NCI-H187 (cell line): ENCODE results near the gene FBXW4.
"Not testable (repeated sequence)": the region's sequence is repeated elsewhere in the genome, so short reads cannot be mapped to it uniquely, and the experiment has no call there.

ENCODE experiments used
- DNase-seq, 2 experiments: peaks; one replicate each; lab custom pipeline; 2025; lab: John Stamatoyannopoulos, UW

The FBXW4 gene

DNA sequence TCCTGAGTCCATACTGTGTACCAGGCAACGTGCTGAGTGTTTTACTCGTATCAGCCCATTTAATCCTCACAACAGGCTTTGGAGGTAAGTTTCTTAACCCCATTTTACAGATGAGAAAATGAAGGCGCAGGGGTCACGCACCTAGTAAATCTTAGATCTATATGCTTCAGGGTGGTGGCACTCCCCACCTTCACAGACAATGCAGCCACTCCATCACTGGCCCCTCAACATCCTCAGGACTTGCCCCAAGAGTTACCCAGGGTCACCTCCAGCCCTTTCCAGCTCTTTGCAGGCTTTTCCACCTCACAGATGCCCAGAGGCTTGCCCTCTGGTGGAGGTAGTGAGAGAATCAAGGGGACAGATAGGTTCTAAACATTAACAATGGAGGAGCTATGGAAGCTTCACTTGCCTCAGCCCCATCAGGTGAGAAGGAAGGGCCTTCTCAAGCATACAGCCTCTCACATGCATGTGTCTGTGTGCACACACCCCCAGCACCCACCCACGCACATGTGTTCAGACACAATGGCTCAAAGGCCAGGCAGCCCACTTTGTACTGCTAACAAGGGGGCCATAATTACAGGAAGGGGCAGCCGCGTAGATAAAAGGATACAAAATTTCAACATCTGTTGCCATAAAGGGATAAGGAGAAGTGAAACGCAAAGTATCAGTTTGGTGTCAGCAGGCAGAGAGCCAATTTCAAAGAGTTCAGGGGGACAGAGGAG, 77.7 kb downstream of the FBXW4 start:
- no peak for DNase-seq

DNA sequence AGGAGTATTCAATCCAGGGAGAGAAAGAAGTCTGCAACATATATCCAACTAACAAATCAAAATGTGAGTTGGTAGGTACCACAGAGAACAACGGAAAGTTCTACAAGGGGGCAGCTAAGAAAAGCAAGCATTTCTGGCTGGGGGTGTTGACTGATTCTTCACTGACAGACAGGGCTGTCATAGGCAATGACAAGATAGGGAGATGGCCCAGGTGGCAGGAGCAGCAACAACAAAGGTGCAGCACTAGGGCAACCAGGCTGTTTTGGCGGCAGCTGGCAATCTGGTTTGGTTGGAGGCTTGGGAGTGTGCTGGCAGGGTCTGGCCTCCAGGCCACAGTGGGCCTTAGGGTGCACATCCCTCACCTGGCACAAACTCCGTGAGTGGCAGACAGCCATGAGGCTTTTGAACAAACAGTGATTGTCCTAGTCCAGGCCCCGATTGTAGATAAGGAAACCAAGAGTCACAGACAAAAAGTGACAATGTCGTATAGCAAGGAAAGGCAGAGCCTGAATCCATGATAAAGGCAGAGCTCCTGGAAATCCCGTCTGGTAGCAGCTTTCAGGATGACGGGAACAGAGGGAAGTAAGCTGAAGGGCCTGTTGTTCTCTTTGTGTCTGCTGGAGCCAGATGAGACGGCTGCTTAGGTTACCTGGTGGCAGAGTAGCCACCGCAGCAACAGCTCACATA, 78.4 kb downstream of the FBXW4 start:
- DNase-seq: no peak

DNA sequence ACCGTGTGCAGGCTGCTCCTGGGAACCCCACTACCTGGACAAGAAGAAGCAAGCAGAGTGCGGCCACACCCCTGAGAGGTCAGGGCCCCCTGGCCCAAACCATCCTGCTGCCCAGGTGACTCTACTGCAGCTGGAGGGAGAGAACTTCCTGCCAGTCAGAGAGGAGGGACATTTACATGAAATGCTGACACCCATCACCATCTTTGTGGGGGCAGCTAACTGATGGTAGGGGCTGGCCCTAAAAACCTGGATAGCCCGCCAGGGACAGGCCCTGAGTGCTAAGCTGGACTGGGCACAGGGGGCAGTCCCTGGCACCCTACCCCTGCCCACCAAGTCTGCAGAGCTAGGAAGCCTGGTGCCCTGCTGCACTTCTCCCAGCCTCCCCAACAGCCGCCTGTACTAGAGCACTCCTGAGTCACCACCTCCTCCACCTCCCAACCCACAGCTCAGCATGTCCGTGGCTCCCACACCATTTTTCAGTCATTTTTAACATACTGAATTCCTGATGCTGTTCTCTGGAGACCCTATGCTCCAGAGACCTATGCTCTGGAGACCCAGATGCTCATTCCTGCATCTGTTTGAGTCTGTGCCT, 79.3 kb downstream of the FBXW4 start:
- no peak for DNase-seq

DNA sequence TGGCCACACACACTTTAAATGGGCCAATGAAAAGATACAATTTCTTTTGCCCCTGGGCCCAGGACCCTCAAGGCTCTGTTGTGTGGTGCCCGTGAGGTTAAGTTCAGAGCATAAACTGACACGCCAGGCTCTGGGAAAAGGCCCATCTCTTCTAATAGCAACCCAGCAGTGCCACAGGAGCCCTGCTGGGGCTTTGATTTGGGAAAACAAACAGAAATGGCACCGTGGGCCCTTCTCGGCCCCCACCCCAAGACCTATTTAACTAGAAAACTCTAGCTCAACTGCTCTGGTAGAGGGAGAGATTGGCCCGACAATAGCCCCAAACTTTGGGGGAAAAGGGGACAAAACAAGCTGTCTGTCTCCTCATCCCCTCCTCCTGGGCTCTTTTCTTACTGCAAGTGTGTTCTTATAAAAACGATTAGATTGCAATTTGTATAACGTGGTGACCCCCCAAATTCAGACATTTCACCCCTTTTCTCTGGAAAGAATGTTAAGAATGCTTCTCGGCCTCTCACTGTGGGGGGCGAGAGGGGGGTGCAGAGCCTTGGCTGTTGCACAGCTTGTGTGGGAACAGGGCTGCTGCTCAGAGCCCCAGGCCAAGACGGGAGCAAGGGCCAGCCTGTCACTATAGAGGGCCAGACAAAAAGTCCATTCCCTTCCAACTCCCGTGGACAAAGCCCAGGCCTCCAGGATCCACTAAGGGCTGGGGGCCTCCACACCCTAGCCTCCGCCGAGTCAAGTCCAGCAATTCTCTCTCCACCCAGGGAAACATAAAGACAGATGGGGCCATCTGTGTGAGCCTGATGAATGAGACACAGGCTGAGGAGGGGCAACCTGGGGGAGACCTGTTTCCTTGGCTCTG, 80.1 kb downstream of the FBXW4 start:
- DNase-seq: no peak

DNA sequence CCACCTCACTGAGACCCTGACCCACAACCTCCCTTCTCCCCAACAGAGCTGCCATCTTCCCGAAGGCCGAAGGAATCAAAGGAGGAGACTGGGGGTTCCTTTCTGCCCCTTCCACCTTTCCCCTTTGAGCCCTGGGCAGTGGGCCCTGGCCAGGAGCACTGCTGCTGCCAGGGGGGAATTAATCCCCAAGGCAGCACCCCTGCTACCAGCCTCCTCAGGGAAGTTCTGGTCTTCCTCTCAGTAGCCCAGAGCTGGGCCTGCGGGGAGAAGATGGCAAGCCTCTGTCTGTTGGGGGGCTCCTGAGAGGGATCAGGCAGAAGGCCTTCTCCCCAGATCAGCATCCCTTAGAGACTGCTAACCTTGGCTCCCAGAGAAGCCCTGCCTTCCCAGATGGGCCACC, 81.3 kb downstream of the FBXW4 start:
- DNase-seq: no peak

DNA sequence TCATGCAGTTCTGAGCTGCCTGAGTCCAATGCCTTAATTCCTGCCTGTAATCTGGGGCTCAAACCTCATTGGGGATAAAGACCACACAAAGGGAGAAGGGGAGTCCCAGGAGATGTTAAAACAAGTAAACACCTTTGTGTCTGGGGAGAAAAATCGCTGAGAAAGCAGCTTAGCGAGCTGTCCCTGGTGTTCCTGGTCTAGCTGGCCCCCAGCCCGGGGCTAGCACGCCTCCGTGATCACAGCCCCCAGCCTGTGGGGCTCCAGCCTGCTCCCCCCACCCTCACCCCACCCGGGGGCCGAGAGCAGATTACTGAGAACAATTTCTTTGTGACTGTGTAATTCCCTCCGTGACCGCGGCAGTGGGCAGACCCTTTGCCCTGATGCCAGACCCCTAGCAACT, 82.1 kb downstream of the FBXW4 start:
- no peak for DNase-seq

DNA sequence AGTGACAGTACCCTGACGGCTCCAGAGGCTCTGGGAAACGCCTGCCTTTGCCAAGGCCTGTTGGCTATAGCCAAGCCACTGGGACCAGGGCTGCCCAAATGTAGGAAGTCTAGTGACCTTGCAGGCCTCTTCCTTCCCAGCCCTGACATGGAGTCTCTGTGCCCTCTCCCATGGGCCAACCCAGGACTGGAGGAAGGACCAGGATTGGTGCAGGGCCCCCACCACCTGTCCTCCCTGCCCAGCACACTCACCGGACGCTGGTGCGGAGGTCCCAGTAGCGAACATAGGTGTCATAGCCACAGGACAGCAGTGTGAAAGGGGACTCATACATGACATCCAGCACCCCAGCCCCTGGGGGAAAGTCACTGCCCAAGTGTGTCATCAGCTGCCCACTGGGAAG, 82.9 kb downstream of the FBXW4 start:
- DNase-seq: no peak

DNA sequence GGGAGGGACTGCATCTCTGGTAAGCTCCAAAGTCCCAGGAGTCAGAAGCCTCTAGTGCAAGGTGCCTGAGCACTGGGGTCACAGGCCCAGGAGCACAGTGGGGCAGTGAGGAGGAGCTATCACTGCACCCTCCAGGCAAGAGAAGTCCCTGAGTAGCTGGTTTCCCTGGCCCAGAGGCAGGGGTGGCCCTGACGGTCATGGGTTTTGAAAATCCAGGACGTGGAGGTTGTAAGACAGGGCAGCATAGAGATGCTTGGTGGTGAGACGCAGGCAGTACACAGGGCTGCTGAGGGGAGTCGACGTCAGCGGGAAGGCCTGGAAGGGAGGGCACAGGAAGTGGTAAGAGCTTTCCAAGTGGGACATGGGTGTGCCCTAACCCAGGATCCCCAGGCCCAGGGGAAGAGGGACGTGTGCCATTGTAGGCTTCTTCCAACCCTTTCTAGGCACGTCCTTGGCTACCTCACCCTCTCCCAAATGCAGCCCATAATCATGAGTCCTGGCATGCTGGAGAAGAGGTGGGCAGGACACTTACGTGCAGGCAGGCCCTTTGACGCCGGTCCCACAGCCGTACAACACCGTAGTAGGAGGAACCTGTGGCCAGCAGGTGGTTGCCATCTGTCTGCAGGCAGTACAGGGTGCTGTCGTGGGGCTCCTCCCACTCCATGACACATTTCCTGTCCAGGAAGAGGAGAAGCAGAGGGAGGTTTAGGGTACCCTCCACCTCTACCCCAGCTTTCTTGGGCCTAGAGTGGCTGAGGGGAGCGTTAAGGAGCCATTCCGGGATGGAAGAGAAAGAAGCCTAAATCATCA, 83.7 kb downstream of the FBXW4 start:
- no peak for DNase-seq

DNA sequence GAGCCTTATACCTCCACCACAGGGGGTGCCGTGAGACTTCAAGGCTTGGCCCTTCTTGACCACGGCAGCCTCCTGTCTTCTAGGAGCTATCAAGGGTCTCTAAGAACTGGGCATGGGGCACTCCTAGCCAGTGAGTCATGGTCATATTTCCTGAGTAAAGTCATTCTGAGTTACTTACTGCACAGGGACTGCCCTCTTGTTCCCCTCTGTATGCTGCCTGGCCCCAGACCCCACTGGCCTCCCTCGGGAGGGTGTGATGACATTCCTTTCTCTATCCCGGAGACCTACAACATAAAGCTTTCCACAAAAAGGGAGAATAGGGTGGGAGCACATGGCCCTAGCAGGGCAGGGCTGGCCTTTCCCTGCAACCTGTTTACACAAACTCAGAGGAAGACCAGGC, 85.5 kb downstream of the FBXW4 start:
- no peak for DNase-seq

DNA sequence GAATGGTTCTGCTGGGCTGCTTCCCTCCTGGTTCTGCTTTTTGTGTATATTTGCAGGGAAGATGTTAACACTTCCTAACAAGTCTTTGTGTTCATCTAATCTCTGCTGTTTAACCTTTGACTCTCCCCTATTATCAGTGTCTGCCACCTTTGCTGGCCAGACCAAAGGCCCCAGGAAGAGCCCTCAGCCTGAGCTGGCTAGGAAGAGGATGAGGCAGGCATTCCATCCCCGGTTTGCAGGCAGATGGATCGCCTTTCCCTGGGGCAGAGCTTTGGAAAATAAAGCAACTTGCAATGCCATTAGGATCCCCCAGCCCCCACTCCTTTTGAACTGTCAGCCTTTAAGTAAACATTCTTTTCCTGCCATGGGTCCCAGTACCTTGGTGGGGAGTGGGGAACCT, 87.8 kb downstream of the FBXW4 start:
- DNase-seq: no peak

DNA sequence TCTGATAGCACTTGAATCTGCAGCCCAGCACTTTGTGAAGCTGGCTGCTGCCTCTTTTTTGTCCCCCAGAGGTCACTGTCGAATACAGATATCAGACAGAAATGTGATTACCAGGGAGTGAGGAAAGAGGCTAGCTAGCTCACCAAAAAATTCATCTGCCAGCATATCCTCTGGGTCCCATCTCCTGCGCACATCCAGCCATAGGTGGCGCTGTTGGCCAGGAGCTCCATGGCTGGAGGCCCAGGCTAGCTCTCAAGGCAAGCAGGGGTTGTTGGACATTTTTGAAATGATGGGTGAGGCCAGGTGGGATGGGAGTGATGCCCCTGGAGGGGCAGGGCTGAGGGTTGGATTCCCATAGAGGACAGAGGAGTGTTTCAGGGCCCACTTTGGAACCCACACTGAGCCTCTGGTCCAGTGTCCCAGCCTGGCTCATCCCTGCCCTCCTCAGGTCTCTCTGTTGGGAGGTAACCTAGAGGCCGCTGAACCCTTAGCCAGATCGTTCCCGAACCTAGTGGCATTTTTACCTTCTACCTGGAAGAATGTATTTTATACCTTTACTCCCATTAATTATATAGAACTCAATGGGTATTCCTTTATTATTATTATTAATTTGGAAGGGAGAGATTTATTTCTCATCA, 92.1 kb downstream of the FBXW4 start:
- peak in 1 of 2 experiments; percentile 9 for DNase-seq

DNA sequence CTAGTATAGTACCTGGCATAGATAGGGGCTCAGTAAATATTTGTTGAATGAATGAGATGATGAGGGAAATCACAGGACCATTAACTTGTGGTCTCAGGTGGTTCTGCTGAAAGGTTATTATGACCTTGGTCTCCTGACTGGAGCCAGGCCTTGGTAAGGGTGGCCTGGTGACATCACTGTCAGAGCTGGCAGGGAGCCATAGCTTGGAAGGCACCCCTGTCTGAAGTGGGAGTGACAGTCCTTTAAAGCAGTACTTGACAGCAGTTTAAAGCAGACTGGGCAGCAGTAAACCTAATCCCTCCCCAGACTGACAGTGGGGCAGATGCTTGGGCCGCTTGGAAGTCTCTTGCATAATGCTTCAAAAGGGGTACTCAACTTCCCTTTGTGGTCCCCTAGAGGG, 93.4 kb downstream of the FBXW4 start:
- DNase-seq: no peak

DNA sequence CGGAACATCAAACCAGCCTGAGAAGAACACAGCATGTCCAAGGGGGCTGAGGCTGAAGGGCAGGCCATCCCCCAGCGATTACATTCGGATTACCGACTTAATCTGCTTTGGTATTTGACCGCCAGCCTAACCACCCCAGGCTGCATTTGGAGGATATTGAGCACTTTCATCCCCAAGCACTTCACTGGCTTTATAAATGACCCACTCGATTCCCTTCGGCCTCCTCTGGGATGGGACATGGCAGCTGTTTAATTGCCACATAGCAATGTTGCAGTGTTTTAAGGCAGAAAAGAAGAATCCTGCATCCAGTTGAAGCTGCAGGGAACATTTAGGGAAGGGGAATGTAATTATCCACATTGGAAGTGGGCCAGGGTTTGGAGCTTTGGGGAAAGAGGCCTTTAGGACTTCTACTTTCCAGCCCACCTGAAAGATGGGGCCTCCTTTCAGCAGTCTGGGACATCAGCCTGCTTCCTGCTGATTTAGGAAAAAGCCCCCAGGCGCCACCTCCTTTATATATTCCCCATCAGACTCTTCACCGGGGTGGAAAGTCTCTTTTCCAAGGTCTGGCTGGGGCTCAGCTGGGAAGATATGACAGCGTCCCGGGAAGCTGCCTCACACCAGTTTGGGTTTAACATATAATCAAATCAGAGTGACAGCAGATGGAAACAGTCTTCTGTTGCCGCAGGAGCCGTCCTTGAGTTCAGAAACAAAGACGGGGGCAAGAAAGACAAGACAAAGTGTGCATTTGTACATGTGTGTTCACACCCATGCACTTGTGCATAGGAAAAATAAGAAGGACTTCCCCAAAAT, 97.7 kb downstream of the FBXW4 start:
- no peak for DNase-seq

DNA sequence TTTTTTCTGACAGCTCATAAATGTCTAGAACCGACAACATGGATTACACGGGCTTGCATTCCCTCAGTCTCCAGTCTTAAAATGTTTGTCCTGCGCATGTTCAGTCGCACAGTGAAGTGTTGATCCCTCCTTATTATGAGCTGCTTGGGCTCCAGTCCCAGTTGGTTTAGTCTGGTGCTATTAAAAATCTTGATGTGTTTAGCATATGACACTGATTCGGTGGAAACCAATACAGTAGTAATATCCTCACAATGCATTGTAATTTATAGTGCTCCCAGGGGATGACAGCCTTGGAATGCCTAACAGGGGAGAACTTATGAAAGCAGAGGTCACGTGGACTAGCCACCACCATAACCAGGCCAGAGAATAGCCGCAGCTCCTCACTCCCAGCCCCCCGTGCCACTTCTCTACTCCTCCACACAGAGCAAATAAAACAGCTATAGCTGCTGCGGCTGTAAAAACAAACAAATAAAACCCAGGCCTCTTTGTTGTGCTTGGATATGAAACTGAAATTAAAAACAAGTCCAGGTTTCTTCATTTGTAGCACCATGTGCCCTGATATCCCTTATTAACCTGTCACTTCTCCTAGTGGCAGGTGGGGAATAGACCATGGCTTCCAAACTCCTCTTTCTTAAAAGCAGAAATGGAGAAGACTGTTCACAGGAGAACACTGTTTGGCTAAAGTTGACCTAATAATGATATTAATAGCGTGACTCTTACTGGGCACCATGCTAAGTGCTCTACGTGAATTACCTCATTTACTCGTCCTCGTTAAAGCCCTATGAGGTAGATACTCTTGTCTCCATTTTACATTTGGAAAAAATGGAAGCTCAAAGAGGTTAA, 99.2 kb downstream of the FBXW4 start:
- no peak for DNase-seq

DNA sequence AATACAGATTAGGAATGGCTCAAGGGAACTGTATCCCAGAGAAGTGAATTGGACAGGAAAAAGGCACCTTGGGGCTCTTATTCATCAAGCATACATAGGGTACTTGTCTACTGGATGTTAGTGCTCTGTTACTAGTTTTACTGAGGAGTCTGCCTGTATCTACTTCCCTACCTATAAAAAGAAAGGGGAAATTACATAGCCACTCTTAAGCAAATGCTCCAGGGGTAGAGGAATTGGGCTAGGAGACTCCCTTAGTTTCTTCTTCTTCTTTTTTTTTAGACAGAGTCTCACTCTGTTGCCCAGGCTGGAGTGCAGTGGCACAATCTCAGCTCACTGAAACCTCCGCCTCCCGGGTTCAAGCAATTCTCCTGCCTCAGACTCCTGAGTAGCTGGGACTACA, 101.6 kb downstream of the FBXW4 start:
- DNase-seq: not testable (repeated sequence)

DNA sequence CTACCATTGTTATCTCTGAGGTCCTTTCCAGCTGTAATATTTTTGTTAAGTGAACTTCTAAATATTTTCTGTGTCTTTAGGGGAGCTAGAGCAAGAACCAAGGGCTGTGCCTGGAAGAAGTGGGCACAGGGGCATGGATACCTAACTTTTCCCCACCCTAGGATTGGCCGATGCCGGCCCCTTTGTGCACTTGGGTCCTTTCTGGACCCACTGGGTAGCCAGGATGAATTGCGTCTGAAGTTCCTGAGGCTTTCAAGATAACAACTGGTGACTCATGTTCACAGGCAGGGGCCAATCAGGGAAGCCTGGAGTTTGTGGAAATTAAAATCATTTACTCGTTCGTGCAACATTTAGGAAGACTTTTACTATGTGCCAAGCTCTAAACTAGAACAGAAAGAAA, 106.1 kb downstream of the FBXW4 start:
- DNase-seq: no peak

DNA sequence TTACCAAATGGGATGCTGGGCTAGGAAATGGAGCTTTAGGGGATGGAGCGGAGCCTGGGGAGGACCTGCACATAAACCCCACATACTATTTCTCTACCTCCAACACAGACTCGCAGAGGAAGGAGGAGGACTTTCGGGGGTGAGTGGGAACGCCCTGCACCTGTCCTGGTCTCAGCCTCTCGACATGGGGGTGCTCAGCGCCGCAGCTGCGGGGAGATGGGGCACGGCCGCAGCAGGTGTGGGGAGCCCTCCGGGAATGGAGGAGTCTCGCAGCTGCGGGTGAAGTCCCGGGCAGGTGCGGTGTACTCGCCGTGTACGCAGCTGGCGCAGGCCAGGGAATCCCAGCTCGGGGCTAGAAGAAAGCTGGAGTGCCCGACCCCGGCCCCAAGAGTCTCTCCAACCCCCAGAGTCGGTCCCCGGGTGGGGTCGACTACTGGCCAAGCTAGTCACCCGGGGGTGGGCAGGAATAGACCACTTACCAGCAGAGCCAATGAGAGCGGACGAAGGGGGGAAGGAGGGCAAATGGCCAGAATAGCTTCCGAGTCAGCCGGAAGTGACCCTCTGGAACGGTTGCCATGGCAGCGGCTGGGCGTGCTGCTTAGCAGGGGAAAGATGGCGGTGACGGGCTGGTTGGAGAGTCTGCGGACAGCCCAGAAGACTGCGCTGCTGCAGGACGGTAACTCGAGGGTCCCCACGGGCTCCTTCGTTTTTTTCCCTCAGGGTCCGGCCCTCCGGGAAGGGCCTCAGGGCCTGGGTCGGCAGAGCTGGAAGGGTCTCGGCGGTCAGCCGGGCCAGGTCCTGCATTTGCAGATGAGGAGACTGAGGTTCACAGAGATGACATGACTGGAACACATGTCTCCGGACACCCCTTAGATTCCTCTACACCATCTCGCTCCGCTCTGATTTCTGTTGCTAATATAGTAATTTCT, 107.0 kb downstream of the FBXW4 start, which contains the start of the genes DPCD and POLL:
Gene DPCD (plus strand): TSS at position 597 of the 929 bp plus-strand sequence. CDS start 16 bp downstream, at position 613.
Gene POLL (minus strand): TSS at position 533 of the 929 bp plus-strand sequence. CDS start 897 bp downstream, outside the sequence.
- peak; percentile 50 to 63 for DNase-seq

DNA sequence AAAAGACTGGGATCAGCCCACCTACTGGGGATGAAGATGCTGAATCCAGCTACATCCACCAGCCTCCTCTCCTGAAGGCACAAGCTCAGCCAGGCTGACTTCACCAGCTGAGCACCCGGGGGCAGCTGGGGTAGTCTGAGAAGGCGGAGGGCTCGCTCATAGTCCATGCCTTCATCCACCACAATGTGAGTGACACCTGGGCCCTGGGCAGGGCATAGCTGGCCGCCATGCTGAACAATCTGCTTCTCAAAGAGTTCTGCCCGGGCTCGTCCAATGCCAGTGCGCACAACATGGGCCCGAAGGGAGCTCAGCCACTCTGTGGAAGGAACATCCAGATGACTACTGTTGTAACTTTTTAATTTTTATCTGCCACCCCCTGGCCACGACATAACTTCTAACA, 109.1 kb downstream of the FBXW4 start:
- no peak for DNase-seq
